Loucy (cell line): ENCODE results near the gene ZNF180.

ENCODE experiments used
- CTCF ChIP-seq: fragments of 200-600 bp; sonication (generic); conservative IDR thresholded peaks from 2 replicates; pipeline ENCODE4 v1.5.1; 2014; ENCODE audit warnings: mild to moderate bottlenecking, antibody characterized with exemption, low read length
- EZH2phosphoT487 ChIP-seq: fragments of 200-600 bp; IDR thresholded peaks from 2 replicates; pipeline ENCODE4 v1.6.1; 2018; ENCODE audit warnings: antibody characterized with exemption, mild to moderate bottlenecking, moderate library complexity, borderline replicate concordance

DNA sequence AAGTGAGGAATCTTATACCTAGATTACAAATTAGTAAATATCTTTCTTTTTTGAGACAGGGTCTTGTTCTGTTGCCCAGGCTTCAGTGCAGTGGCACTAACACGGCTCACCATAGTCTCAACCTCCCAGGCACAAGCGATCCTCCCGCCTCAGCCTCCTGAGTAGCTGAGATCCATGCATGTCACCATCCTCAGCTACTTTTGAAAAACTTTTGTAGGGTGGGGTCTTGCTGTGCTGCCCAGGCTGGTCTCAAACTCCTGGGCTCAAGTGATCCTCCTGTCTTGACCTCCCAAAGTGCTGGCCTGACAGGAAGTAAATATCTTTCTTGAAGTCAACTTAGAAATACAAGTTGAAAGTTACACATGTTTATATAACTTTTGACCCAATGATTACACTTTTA, 49.2 kb upstream of the ZNF180 start:
- TF ChIP-seq CTCF (no peak), EZH2phosphoT487 (no peak)
